DOHH2 (cell line): ENCODE results near the gene RRP1B.
"Not testable (repeated sequence)": the region's sequence is repeated elsewhere in the genome, so short reads cannot be mapped to it uniquely, and the experiment has no call there.

ENCODE experiments used
- H3F3A ChIP-seq: fragments of 200-600 bp; sonication (generic), shearing (Covaris generic); 2 replicates; pipeline ENCODE4 v1.6.0; 2016; ENCODE audit warnings: antibody characterized with exemption, mild to moderate bottlenecking; ENCODE audit not compliant: control insufficient read depth, insufficient read depth
- H3K27ac ChIP-seq: fragments of 200-600 bp; sonication (generic); 2 replicates; pipeline ENCODE4 v1.5.1; 2014; ENCODE audit warnings: low read depth, mild to moderate bottlenecking, low read length, moderate library complexity
- H3K27me3 ChIP-seq: fragments of 200-600 bp; sonication (generic); 2 replicates; pipeline ENCODE4 v1.6.1; 2014; ENCODE audit warnings: mild to moderate bottlenecking, low read length, mixed read lengths; ENCODE audit not compliant: control insufficient read depth
- H3K36me3 ChIP-seq: fragments of 200-600 bp; sonication (generic); 2 replicates; pipeline ENCODE4 v1.6.1; 2014; ENCODE audit warnings: mild to moderate bottlenecking, low read length, moderate library complexity, mixed read lengths; ENCODE audit not compliant: control insufficient read depth
- H3K4me1 ChIP-seq: fragments of 200-600 bp; sonication (generic); 2 replicates; pipeline ENCODE4 v1.6.1; 2014; ENCODE audit warnings: mild to moderate bottlenecking, low read length, mixed read lengths; ENCODE audit not compliant: control insufficient read depth
- H3K4me2 ChIP-seq: fragments of 200-600 bp; sonication (generic); 2 replicates; pipeline ENCODE4 v1.6.0; 2014; ENCODE audit warnings: mild to moderate bottlenecking, low read length, moderate library complexity
- H3K4me3 ChIP-seq: fragments of 200-600 bp; sonication (generic); 2 replicates; pipeline ENCODE4 v1.5.1; 2014; ENCODE audit warnings: mild to moderate bottlenecking, low read length, mixed read lengths
- H3K79me2 ChIP-seq: fragments of 200-600 bp; sonication (generic); 2 replicates; pipeline ENCODE4 v1.6.1; 2014; ENCODE audit warnings: mild to moderate bottlenecking, low read length, mixed read lengths; ENCODE audit not compliant: control insufficient read depth
- H3K9me2 ChIP-seq: fragments of 200-600 bp; sonication (generic); replicated peaks from 2 replicates; pipeline ENCODE4 v1.6.1; 2014; ENCODE audit warnings: mild to moderate bottlenecking, low read length, mixed read lengths; ENCODE audit not compliant: control insufficient read depth
- H3K9me3 ChIP-seq: fragments of 200-600 bp; sonication (generic); 2 replicates; pipeline ENCODE4 v1.6.1; 2014; ENCODE audit warnings: antibody characterized with exemption, low read length, mixed read lengths; ENCODE audit not compliant: control insufficient read depth, insufficient read depth
- H4K20me1 ChIP-seq: fragments of 200-600 bp; sonication (generic); 2 replicates; pipeline ENCODE4 v1.6.0; 2014; ENCODE audit warnings: low read depth, mild to moderate bottlenecking, antibody characterized with exemption, low read length, moderate library complexity; ENCODE audit not compliant: control insufficient read depth, insufficient read depth
- EZH2phosphoT487 ChIP-seq: fragments of 200-600 bp; sonication (generic); IDR thresholded peaks from 2 replicates; pipeline ENCODE4 v1.6.1; 2017; ENCODE audit warnings: borderline replicate concordance, mild to moderate bottlenecking, antibody characterized with exemption, low read length, moderate library complexity, mixed read lengths
- TF ChIP-seq, protein P1 (sequence below): fragments of 200-600 bp; sonication (generic); IDR thresholded peaks from one replicate; pipeline ENCODE4 v1.5.1; 2014; ENCODE audit warnings: antibody characterized with exemption, mild to moderate bottlenecking, low read depth, low read length; ENCODE audit not compliant: poor library complexity, severe bottlenecking

Gene RRP1B

DNA sequence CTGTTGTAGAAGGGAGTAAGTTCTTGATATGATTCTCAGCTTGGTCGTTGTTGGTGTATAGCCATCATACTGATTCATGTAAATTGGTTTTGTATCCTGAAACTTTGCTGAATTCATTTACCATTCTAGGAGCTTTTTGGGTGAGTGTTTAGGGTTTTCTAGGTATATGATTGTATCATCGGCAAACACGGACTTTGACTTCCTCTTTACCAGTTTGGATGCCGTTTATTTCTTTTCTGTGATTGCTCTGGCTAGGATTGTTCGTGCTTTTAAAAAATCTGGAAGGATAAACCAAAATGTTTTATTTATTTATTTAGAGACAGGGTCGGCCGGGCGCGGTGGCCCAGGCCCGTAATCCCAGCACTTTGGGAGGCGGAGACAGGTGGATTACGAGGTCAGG is 20.6 kb downstream of the RRP1B start:
- Histone ChIP-seq H3K36me3 (peaks cover 88% of the 10 kb centered on the region), H3K4me1 (0 out of 2 replicates have a peak, but pooled peaks cover 4% of the 10 kb centered on the region), H3K4me3 (no peak overlapping the region), H3K9me3 (no peaks in the 10 kb centered on the region), H3K27me3 (no peaks in the 10 kb centered on the region), H4K20me1 (0 out of 2 replicates have a peak, but pooled peaks cover 3% of the 10 kb centered on the region), H3K9me2 (no peaks in the 10 kb centered on the region), H3K27ac (no peak overlapping the region), H3F3A (no peaks in the 10 kb centered on the region), H3K4me2 (no peak overlapping the region), H3K79me2 (peaks cover 61% of the 10 kb centered on the region)
- TF ChIP-seq, protein P1, sequence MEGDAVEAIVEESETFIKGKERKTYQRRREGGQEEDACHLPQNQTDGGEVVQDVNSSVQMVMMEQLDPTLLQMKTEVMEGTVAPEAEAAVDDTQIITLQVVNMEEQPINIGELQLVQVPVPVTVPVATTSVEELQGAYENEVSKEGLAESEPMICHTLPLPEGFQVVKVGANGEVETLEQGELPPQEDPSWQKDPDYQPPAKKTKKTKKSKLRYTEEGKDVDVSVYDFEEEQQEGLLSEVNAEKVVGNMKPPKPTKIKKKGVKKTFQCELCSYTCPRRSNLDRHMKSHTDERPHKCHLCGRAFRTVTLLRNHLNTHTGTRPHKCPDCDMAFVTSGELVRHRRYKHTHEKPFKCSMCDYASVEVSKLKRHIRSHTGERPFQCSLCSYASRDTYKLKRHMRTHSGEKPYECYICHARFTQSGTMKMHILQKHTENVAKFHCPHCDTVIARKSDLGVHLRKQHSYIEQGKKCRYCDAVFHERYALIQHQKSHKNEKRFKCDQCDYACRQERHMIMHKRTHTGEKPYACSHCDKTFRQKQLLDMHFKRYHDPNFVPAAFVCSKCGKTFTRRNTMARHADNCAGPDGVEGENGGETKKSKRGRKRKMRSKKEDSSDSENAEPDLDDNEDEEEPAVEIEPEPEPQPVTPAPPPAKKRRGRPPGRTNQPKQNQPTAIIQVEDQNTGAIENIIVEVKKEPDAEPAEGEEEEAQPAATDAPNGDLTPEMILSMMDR = no peak
- TF ChIP-seq EZH2phosphoT487 = no peak

DNA sequence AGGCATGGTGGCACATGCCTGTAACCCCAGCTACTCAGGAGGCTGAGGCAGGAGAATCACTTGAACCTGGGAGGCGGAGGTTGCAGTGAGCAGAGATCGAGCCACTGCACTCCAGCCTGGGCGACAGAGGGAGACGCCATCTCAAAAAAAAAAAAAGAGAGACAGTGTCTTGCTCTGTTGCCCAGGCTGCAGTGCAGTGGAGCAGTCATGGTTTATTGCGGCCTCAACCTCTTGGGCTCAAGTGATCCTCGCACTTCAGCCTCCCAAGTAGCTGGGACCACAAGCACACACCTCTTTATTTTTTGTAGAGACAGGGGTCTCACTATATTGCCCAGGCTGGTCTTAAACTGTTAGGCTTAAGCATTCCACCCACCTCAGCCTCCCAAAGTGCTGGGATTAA is 21.1 kb downstream of the RRP1B start:
- H3K4me2 ChIP-seq, H3K9me3 ChIP-seq, H3K27ac ChIP-seq, H4K20me1 ChIP-seq, H3K27me3 ChIP-seq, H3K4me1 ChIP-seq, H3K9me2 ChIP-seq, H3F3A ChIP-seq, H3K4me3 ChIP-seq: not testable (repeated sequence)
- peaks cover 88% of the 10 kb centered on the region for H3K36me3 ChIP-seq
- H3K79me2 ChIP-seq = peaks cover 57% of the 10 kb centered on the region

DNA sequence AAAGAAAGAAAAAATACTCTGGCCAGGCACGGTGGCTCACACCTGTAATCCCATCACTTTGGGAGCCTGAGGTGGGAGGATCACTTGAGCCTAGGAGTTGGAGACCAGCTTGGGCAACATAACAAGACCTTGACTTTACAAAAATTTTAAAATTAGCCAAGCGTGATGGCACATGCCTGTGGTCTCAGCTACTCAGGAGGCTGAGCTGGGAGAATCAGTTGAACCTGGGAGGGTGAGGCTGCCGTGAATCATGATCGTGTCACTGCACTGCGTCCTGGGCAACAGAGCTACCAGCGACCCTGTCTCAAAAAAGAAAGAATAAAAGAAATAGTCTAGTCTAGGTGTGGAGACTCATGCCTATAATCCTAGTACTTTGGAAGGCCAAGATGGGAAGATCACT is 22.3 kb downstream of the RRP1B start:
- no peaks in the 10 kb centered on the region for H3K9me3 ChIP-seq
- 0 out of 2 replicates have a peak, but pooled peaks cover 3% of the 10 kb centered on the region for H4K20me1 ChIP-seq
- H3K27me3 ChIP-seq = no peaks in the 10 kb centered on the region
- peaks cover 48% of the 10 kb centered on the region for H3K79me2 ChIP-seq
- H3F3A ChIP-seq = no peaks in the 10 kb centered on the region
- no peak overlapping the region for H3K4me2 ChIP-seq
- no peaks in the 10 kb centered on the region for H3K9me2 ChIP-seq
- H3K36me3 ChIP-seq = peaks cover 89% of the 10 kb centered on the region
- H3K4me3 ChIP-seq = no peak overlapping the region
- H3K4me1 ChIP-seq = no peaks in the 10 kb centered on the region
- no peak overlapping the region for H3K27ac ChIP-seq
- TF ChIP-seq EZH2phosphoT487 = no peak
- TF ChIP-seq, protein P1 = no peak

DNA sequence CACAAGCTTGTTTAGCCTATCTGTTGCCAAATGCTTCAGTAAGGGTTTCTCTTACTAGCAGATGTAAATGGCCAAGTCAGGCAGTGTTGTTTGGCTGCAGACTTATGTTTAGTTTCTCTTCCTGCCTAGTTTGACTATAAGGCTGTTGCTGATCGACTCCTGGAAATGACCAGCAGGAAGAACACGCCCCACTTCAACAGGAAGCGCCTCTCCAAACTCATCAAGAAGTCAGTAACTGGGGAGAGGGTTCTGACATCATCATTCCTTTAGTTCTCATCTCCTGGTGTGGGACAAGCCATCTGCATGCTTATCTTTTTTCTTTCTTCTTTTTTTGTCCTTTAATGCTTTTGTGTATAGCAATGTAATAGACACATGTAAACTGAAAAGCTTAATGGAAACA is 25.1 kb downstream of the RRP1B start:
- peaks cover 89% of the 10 kb centered on the region for H3K36me3 ChIP-seq
- no peaks in the 10 kb centered on the region for H3K9me2 ChIP-seq
- H3K27ac ChIP-seq = no peak overlapping the region
- no peak for TF ChIP-seq EZH2phosphoT487
- TF ChIP-seq, protein P1 = no peak
- H3K79me2 ChIP-seq = peaks cover 20% of the 10 kb centered on the region
- no peaks in the 10 kb centered on the region for H3K9me3 ChIP-seq
- no peaks in the 10 kb centered on the region for H3F3A ChIP-seq
- H3K4me1 ChIP-seq = no peaks in the 10 kb centered on the region
- no peak overlapping the region for H3K4me3 ChIP-seq
- no peaks in the 10 kb centered on the region for H3K27me3 ChIP-seq
- H4K20me1 ChIP-seq = 0 out of 2 replicates have a peak, but pooled peaks cover 3% of the 10 kb centered on the region
- H3K4me2 ChIP-seq = no peak overlapping the region
